ENCODE results near the gene NR2F2.

DNA sequence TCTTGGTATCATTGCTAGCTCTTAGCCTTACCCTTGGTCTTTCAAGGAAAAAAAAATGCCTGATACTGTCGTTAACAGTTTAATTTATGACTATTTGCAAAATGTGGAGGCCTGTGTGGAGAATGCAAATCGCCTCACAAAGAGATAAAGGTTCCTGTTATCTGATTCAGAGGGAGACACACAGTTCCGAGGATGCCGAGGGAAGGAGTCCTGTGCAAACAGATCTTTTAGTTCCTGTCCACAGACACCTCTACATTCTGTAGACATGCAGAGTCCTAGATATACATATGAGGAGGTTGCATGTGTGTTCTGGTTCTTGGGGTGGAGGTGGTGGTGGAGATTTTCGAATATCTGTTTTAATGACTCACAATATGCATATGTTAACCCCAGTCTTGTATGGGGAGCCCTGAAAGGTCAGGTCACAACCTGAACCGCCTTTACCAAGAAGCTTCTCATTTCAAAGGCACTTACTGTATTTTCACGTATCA is 5.7 kb downstream of the NR2F2 start:
- TF ChIP-seq POLR2A (IDR thresholded peaks at IDR 0.05; ENCODE audit: low read length) (no peak), GATA1 (IDR thresholded peaks at IDR 0.05; ENCODE audit: low read depth, low read length) (no peak)
